Skin epidermis (tissue), 12 donors: ENCODE measurements around the gene MLYCD.

ENCODE experiments used
- H3K27ac ChIP-seq, 21 experiments: fragments of 200-600 bp; sonication (generic) in 11 of 21; one replicate each; pipeline ENCODE4 v1.5.0; 2020; ENCODE audit warnings: mild to moderate bottlenecking in 3 of 21, inconsistent platforms in 2 of 21, moderate library complexity in 2 of 21
- H3K4me3 ChIP-seq, 7 experiments: fragments of 200-600 bp; sonication (generic) in 2 of 7; one replicate each; pipeline ENCODE4 v1.5.0; 2020; ENCODE audit warnings: inconsistent platforms in 2 of 7, mild to moderate bottlenecking in 2 of 7, moderate library complexity in 1 of 7

Gene MLYCD

DNA sequence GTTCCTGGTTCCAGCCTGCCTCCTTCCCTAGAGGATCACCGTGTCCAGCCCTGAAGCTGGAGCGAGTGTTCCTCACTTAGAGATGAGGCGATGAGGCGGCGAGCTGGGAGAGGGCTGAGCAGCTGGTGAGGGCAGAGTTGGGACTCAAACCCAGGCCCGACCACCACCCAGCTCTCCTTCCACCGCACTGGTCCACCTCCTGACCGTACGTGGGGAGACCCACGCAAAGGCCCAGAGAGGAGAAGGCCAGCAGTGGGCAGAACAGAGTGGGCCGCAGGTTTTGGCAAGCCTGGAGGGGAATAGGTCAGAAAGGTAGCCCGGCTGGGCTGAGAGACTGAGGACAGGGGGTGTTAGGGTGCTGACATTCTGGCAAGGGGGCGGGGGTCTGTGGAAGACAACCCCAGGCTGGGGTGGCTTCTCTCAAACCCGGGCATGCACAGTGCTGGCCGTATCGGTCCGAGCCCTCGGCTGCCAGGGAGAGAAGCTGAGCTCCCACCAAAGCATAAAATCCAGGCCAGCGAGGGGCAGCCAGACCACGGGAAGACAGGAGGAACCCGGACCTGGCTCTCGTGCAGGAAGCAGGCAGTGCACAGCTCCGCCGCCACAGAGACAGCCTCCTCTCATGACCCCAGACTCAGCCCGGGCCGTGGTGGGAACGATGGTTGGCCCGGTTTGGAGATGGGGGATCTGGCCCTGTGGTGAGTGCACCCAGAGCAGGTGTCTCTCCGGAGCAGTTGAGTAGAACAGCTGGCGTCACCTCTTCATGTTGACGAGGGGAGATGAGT lies 24.9 kb downstream of the MLYCD start:
- H3K27ac ChIP-seq: no peak overlapping the region
- H3K4me3 ChIP-seq: no peak overlapping the region

DNA sequence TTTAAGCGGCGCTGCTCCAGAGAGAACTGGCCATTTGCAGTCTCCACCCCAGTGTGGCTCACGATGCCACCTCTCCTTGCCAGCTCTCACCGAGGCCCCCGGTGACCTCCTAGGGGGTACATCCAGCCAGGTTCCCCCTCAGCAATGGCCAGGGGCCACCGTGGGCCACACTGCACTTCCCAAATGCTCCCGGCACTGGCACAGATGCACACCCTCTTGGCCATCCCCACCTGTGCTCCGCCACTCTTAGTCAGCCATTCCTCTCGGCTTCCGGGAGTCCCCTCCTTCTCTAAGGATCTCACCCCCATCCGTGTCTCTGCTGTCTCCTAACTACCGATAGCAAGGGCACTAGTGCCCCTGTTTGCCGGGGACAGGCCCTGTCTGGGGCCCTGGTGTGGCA lies 25.8 kb downstream of the MLYCD start:
- no peak overlapping the region for H3K4me3 ChIP-seq
- no peak overlapping the region for H3K27ac ChIP-seq

DNA sequence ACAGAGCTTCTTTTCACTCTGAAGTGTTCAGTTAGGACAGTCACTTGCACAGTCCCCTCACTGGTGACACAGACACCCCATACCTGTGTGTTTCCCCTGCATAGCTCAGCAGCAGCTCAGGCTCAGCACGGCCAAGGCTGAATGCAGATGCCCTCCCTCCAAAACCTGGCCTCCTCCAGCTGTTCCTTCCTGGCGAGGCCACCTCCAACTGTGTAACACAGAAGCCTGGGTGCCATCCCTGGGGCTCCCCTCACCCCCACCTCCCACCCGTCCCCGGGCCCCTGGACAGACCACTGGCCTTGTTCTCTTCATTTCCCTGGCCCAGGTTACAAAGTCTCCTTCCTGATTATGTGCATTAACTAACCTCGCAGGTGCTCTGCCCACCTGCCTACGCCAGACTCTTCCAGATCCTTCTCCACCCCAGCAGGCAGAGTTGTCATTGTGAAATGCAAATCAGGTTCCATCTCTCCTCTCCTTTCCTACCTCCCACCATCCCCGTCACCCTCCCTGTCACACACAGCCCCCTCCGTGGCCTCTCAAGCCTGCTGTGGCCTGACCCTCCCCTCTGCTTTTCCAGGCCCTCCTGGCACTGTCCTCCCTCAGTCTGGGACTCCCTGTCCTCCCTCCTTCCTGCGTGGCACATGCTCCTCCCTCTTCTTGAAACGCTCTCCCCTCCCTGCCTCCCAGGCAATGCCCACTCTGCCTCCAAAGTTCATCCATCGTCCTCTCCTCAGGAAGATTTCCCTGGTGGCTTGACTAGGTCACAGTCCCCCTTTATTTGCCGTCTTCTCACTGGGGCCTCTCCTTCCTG lies 26.4 kb downstream of the MLYCD start:
- H3K4me3 ChIP-seq: no peak overlapping the region
- H3K27ac ChIP-seq: no peak overlapping the region

DNA sequence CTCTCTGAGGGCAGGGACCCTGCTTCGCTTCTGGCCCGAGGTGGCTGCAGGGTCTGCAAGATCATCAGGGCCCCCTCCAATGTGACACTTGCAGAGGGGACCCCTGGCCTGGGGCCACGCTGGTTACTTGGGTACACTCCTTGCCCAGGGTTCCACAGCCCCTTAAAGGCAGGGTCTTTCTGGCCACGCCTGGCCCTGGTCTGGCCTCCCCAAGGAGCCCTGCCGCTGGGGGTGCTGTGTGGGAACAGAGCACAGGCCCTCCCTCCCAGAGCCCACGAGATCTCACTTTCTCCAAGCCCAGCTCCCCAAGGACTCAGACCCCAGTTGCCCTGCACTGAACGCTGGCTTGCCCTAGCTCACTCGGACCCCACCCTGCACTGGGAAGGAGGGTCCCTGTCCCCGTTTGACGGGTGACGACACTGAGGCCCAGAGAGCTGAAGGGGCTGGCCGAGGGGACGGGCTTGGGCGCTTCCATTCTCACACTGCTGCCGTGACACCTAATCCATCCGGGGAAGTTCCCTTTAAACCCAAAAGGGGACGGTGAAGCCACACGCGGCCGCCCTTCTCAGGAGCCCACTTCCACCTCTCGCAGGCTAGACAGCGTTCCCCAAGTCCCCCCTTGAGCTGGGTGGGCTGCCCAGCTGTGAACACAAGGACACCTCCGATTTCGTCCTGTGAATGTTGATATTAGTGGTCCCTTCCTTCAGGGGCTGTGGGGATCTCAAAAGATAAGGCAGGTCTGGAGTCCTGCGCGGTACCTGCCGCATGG lies 27.2 kb downstream of the MLYCD start:
- Histone ChIP-seq H3K4me3 (peak overlapping the region in 1 of 7 experiments; percentile 4), H3K27ac (peak overlapping the region in 1 of 21 experiments; percentile 13)

DNA sequence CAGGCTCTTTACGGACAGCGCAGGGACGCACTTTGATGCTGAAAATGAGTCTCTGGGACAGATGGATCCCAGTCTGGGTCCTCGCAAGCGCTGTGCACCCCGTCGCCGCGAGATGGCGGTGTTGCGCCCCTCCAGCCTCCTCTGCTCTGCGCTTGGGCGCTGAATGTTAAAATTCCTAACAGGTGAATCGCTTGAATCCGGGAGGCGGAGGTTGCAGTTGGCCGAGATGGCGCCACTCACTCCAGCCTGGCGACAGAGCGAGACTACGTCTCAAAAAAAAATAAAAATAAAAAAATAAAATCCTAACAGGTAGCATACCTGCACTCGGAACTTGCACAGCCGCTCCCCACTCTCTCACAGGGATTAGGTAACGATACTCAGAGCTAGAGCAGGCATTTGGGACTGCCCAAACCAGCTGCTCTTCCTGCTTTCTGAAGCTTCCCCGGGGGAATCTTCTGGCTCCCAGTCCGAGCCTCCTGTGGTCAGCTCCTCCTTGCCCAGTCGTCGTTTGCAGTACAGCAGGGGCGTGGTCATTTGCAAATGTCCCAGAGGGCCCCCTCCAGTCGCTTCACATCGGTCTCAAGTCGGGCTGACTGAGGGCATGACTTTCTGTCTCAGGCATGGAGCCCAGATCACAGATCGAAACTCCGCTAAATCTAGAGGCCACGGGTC lies 27.9 kb downstream of the MLYCD start:
- Histone ChIP-seq H3K27ac (peak overlapping the region in 1 of 21 experiments; percentile 13), H3K4me3 (peak overlapping the region in 4 of 7 experiments; percentile 4 to 22 (median 17))

DNA sequence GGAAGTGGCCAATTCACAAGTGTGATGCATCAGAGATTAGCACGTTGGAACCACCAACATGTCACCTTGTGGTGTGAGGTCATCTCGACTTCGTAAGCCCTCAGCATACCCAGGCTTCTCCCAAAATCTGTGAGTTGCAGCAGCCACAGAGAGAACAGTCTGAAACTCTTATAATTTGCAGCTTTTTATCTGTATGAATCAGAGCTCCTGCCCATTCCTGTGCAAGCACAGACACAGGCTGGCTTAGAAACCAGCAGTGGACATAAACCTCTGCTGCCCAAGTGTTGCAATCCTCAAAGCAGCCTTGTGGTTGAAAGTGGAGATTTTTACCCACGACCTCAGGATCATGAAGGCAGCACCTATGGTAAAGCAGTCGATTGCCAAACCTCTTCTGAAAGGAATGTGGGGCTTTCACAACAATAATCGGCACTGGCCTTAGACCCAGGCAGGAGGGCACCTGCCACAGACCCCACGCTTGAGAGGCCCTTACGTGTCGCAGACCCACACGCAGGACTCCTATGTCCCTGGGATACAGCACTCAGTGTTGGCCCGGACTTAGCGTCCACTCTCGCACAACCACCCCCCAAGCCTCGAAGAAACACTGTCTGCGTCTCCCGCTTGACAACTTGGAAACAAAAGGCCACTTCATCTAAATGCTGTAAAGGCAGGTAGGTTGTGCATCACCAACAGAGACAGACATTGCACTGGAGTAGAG lies 29.6 kb downstream of the MLYCD start:
- Histone ChIP-seq H3K4me3 (no peak overlapping the region), H3K27ac (no peak overlapping the region)

DNA sequence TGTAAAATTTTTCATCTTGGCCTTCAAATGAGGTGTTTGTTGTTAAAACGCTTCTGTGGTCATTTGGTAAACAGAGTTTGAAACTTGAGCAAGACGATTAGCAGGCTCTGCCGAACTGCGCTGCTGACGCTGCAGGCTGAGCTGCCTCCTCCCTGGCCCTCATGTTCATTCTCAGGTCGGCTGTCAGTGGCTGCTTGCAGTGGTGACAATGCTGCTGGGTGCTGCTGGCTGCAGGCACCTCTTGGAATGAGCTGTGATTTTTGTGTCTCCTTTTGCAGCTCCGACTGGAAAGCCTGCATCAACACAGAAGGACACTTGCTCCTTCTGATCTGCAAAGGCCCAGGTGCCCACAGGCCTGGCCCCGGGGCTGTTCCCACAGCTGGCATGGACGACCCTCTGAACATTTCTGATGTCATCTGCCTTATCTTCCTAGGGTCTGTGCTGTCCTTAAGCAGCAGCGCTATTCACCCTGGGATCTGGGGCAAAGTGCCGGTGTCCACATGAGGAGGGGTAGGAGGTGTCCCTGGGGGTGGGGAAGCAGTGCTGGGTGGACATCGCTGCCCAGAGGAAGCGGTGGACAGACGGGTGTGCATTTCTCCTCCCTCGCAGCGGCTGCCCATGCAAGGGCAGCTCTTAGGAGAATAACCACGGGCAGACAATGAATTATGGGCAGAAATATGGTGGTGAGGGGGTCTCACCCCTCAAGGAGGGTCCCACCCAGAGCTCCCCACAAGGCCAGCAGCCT lies 31.1 kb downstream of the MLYCD start:
- Histone ChIP-seq H3K27ac (no peak overlapping the region), H3K4me3 (no peak overlapping the region)

DNA sequence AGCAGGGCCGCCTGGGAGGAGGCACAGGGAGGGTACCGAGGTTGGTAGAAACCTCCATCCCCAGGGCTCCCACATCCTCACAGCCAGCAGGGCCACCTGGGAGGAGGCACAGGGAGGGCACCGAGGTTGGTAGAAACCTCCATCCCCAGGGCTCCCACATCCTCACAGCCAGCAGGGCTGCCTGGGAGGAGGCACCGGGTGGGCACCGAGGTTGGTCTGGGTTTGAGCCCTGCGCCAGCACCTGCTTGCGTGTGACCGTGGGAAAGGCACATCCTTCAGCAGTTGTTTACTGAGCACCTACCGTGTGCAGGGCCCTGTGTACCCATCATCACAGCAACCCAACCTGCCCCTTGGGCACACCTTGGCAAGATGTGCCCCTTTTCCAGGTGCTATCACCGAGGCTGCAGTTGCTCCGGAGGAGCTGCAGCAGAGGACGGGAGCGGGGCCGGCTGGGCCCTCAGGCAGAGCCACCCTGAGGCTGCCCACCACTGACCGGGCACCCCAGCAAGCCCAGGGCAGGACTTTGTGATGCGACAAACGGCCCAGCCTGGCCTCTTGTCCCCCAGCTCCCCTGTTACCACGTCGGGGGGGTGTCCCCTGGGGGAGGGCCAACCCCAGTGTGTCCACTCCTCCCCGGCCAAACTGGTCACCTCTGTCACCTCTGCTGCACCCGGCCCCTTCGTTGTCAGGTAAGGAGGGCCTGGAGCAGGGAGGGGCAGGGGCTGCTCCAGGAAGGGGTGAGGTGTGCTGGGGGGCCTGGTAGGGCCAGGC lies 32.0 kb downstream of the MLYCD start:
- Histone ChIP-seq H3K27ac (no peak overlapping the region), H3K4me3 (no peak overlapping the region)

DNA sequence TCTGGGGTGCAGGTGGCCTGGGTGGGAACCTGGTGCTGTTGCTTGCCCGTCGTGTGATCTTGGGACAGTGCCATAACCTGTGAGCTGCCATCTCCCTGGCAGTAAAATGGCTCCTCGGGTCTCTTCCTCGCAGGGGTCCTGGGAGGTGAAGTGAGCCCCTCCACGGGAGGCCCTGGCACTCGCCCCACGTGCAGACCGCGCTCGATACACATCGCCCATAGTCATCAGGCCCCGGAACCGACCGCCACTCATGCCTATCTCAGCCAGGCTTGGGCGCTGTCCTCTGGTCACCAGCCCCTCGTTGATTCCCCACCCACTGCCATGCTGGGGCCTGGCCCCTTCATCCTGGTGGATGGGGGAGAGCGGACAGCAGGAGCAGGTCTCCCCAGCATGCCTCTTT lies 32.6 kb downstream of the MLYCD start:
- H3K27ac ChIP-seq: no peak overlapping the region
- no peak overlapping the region for H3K4me3 ChIP-seq

DNA sequence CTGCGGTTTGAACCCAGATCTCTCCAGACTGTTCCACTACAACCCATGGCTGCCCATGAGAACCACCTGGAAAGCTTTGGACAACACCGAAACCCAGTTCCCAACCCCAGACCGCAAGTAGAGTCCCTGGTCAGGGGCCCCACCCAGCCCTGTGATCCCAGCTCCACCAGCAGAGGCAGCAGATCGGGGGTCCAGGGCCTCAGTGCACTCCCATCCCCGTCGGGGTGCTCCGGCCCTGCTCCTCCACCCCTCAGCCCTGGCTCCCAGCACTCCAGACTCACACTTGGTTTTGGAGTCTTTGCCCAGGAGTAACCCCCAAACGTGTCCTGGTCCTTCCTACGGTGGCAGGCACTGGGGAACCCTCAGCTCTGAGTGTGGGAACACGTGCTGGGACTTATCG lies 33.4 kb downstream of the MLYCD start:
- Histone ChIP-seq H3K27ac (no peak overlapping the region), H3K4me3 (no peak overlapping the region)

DNA sequence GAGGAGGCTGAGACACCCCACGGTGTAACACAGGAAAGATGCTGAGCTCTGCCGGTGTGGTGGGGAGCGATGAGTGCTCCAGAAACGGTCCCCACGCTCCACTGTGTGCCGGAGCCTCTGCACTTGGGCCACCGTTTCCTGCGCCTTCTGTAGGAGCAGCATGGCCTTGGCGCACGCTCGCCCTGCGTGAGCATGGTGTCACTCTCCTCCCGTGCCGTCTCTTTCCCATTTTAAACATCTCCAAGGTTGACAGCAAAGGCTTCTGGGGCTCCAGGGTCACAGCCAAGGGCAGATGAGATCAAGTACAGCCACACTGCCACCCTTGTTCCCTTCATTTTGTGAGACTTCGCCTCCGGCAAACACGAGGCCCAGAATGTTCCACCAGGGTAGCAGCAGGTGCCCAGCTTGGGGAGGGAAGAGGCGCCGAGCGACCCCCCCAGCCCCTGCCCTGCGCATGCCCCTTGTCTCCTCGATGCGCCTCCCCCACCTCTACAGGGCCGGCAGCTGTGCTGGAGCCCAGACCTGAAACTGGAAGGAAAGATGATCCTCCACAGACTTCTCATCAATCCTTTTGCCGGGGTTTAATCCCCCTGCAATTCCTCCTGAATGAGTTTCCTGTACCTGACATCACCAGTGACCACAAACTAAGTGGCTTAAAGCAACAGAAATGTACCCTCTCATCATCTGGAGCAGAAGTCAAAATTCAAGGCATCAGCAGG lies 34.2 kb downstream of the MLYCD start:
- Histone ChIP-seq H3K27ac (no peak overlapping the region), H3K4me3 (no peak overlapping the region)

DNA sequence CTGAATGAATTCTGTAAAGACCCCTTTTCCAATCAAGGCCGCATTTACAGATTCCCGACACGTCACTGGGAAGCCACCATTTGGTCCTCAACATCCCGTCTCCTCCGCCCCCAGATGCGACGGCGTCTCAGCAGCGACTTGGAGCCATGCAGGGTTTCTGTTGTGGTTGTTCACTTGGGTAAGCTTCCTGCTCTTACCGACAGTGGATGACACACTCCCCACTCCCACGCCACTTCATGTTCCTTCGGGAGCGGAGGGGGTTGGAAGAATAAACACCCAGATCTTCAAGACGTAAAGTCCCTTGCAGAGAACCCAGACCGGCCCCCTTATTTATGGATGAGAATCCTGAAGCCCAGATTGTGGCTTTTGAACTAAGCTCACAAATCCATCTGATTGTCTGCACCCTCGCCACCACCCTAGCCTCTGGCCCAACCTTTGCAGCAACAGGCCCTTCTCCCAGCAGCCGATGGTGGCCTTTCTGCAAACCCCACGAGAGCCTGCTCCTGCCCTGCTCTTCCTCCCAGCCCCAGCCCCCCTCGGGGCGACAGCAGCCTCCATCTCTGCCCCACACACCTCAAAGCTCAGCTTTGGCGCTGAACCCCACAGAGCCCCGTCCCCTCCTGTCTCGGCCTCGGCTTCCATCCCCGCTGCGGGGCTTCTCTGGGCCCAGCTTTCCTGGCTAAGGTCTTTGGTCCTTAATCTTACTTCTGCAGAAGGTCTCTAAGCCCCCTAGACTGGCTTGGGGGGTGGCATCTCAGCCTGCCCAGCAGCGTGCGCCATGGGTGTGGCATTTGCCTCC lies 35.2 kb downstream of the MLYCD start:
- H3K27ac ChIP-seq: no peak overlapping the region
- H3K4me3 ChIP-seq: no peak overlapping the region

DNA sequence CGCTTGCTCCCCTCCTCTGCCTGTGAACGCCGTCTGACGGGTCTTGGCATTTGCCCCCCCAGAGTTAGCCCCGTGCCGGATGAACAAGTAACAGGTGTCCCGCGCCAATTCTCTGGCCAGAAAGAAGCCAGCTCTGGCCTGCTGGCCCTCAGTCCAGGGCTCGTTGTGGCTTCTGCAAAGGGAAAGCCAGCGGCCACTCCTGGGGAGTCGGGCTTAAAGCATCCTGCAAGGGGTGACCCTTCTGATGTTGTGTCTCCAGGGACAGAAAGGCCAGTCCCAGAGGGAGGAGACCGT lies 35.7 kb downstream of the MLYCD start:
- H3K4me3 ChIP-seq: no peak overlapping the region
- H3K27ac ChIP-seq: no peak overlapping the region

DNA sequence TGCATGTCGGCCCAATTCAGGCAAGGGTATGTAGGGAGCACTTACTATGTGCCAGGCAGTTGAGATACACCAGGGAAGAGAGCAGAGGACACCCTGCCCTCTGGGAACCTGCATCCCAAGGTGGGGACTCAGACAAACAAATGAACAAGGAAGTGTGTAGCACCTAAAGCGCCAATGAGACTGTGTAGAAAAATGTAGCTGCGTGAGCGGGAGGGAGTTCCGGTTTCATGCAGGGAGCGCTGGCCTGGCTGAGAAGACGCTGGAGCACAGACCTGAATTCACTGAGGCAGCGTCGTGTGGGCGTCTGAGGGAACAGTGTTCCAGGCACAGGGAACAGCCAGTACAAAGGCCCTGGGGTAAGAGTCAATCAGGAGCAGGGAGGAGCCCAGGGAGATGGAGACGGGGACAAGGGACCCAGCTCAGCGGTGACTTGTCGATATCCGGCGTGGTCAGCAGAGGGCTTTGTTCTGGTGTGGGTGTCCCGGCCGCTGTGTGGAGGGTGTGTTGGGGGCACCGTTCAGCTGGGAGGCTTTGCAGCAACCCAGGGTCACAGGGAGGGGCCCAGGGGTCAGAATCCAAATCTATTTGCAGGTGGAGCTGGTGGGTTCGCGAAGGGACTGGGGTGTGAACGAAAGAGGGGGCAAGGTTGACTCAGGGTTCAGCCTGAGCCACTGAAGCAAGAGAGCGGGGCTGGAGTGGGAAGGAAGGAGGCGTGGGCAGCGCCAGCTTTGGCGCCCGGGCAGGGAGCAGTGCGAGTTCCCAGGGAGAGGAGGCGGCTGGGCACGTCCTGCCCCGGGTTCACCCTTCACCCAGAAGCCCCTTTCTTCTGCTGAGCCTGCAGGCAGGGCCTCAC lies 36.3 kb downstream of the MLYCD start:
- H3K27ac ChIP-seq: peak overlapping the region in 1 of 21 experiments; percentile 13
- no peak overlapping the region for H3K4me3 ChIP-seq

DNA sequence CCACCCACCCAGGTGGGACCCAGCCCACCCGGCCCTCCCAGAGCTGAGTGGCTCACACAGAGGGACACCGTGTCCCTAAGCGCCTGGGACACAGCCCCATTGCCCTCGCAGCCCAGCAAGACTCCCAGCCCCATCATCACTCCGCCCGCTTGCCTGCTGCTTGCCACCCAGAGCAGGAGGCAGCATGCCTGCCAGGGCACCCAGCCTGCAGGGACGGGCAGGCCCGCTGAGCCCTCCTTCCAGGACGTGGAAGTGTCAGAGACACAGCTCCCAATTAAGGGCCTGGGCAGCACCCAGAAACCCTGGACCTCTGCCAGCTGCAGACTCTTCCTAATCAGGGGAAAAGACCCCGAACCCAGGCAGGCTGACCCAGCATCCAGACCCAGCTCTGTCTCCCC lies 36.9 kb downstream of the MLYCD start:
- no peak overlapping the region for H3K4me3 ChIP-seq
- peak overlapping the region in 1 of 21 experiments; percentile 13 for H3K27ac ChIP-seq
